HEK293 (cell line): ENCODE results near the gene PAX2.

Experiments
- CTCF ChIA-PET: fragments of 350-600 bp; formaldehyde crosslinking; extraction: SDS; loops from one replicate; lab custom pipeline; 2021; ENCODE audit warnings: antibody characterized with exemption; lab: Yijun Ruan, JAX
- POLR2A ChIA-PET: fragments of 300-600 bp; formaldehyde crosslinking; extraction: SDS; loops from one replicate; lab custom pipeline; 2020; ENCODE audit warnings: antibody characterized with exemption, inconsistent platforms; lab: Yijun Ruan, JAX
- H3K27ac ChIP-seq: fragments of 200-500 bp; sonication (Bioruptor generic); 2 replicates; pipeline ENCODE4 v1.5.1; 2014; ENCODE audit warnings: low read depth, low read length, control low read depth, inconsistent platforms; ENCODE audit errors: extremely low read depth
- H3K36me3 ChIP-seq, 2 experiments: fragments of 200-500 bp in 1 of 2; sonication (Bioruptor generic) in 1 of 2; 1 replicate in 1 of 2; 2 replicates in 1 of 2; pipeline ENCODE4 v1.5.1; 2014 to 2017; ENCODE audit warnings: inconsistent platforms in 2 of 2, low read length in 2 of 2; ENCODE audit not compliant: control insufficient read depth in 2 of 2, insufficient read depth in 1 of 2
- H3K4me1 ChIP-seq: fragments of 200-500 bp; sonication (Bioruptor generic); 2 replicates; pipeline ENCODE4 v1.5.1; 2014; ENCODE audit warnings: mild to moderate bottlenecking, low read length, inconsistent platforms; ENCODE audit not compliant: control insufficient read depth, insufficient read depth
- H3K4me3 ChIP-seq: 2 replicates; pipeline ENCODE4 v1.5.1; 2011; ENCODE audit warnings: low read depth, mild to moderate bottlenecking, control low read depth, low read length, moderate library complexity
- H3K9me3 ChIP-seq: fragments of 200-500 bp; sonication (Bioruptor generic); 2 replicates; pipeline ENCODE4 v1.5.1; 2014; ENCODE audit warnings: low read depth, low read length, inconsistent platforms; ENCODE audit not compliant: control insufficient read depth, insufficient read depth
- MZF1 ChIP-seq: fragments of 450-650 bp; formaldehyde crosslinking; IDR thresholded peaks from 2 replicates; pipeline ENCODE4 v1.5.1; 2017; ENCODE audit warnings: missing biosample characterization, missing genetic modification characterization, borderline replicate concordance
- OVOL3 ChIP-seq: fragments of 450-650 bp; formaldehyde crosslinking; IDR thresholded peaks from 2 replicates; pipeline ENCODE4 v1.5.1; 2016; ENCODE audit warnings: missing biosample characterization, missing genetic modification characterization
- REST ChIP-seq: fragments of 450-650 bp; formaldehyde crosslinking; IDR thresholded peaks from 2 replicates; pipeline ENCODE4 v1.5.1; 2016; ENCODE audit warnings: missing biosample characterization, missing genetic modification characterization
- ZBTB8A ChIP-seq: fragments of 450-650 bp; formaldehyde crosslinking; IDR thresholded peaks from 2 replicates; pipeline ENCODE4 v1.5.1; 2016; ENCODE audit warnings: missing biosample characterization, missing genetic modification characterization
- ZFP41 ChIP-seq: fragments of 450-650 bp; formaldehyde crosslinking; IDR thresholded peaks from 2 replicates; pipeline ENCODE4 v1.5.1; 2016; ENCODE audit warnings: missing biosample characterization, missing genetic modification characterization, borderline replicate concordance
- ZNF133 ChIP-seq: fragments of 450-650 bp; formaldehyde crosslinking; IDR thresholded peaks from 2 replicates; pipeline ENCODE4 v1.5.1; 2016; ENCODE audit warnings: missing biosample characterization, missing genetic modification characterization
- ZNF211 ChIP-seq: fragments of 450-650 bp; formaldehyde crosslinking; IDR thresholded peaks from 2 replicates; pipeline ENCODE4 v1.5.1; 2016; ENCODE audit warnings: low read depth, missing biosample characterization, missing genetic modification characterization
- ZNF350 ChIP-seq: fragments of 450-650 bp; formaldehyde crosslinking; IDR thresholded peaks from 2 replicates; pipeline ENCODE4 v1.5.0; 2017; ENCODE audit warnings: missing biosample characterization, mild to moderate bottlenecking, missing genetic modification characterization
- ZNF398 ChIP-seq: fragments of 450-650 bp; formaldehyde crosslinking; IDR thresholded peaks from 2 replicates; pipeline ENCODE4 v1.5.1; 2017; ENCODE audit warnings: missing biosample characterization, missing genetic modification characterization
- ZNF514 ChIP-seq: fragments of 450-650 bp; formaldehyde crosslinking; IDR thresholded peaks from 2 replicates; pipeline ENCODE4 v1.5.1; 2016; ENCODE audit warnings: missing biosample characterization, missing genetic modification characterization
- ZNF660 ChIP-seq: fragments of 450-650 bp; IDR thresholded peaks from 2 replicates; pipeline ENCODE4 v1.5.1; 2018; ENCODE audit warnings: missing biosample characterization, mild to moderate bottlenecking, missing genetic modification characterization
- ZNF664 ChIP-seq: fragments of 450-650 bp; formaldehyde crosslinking; IDR thresholded peaks from 2 replicates; pipeline ENCODE4 v1.5.1; 2016; ENCODE audit warnings: missing biosample characterization, missing genetic modification characterization
- TF ChIP-seq, protein P1 (sequence below): fragments of 450-650 bp; formaldehyde crosslinking; IDR thresholded peaks from 2 replicates; pipeline ENCODE4 v1.5.1; 2016; ENCODE audit warnings: missing biosample characterization, missing genetic modification characterization
- TF ChIP-seq, protein P2 (sequence below): fragments of 450-650 bp; formaldehyde crosslinking; IDR thresholded peaks from 2 replicates; pipeline ENCODE4 v1.5.1; 2016; ENCODE audit warnings: missing biosample characterization, missing genetic modification characterization
- TF ChIP-seq, protein P3 (sequence below): fragments of 450-650 bp; formaldehyde crosslinking; IDR thresholded peaks from 2 replicates; pipeline ENCODE4 v1.5.1; 2016; ENCODE audit warnings: missing biosample characterization, missing genetic modification characterization

The PAX2 gene

DNA sequence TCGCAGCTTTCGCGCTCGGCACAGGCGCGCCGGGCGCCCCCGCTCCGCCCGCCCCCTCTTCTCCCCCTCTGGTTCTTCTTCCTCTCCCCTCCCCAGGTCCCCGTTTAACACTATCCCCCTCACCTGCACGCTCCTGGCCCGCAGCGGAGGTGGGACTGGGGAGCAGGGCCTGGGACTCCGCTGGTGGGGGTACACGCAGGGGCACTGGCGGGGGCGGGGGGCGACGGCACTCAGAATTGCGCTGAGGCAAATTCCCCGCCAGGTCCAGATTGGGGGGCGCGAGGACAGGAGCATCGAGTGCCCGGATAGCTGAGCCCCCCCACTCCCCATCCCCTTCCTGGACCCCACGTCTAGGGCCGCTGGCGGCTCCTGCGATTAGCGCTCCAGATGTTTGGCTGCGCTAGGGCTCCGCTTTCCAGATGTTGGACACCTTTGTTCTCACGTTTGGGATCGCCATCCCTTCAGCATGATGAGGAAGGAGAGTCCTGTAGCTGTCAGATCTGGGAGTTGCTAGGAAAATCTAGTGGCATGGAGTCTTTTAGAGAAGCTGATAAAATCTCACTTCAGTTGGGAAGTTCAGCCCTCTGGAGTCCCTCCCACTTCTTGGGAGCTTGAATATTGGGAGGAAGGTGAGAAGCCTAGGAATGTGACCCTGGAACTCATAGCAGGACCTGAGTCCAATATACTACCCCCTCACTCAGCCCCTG, 31.4 kb upstream of the PAX2 start:
- ChIA-PET CTCF (interaction anchor here (1.1 kb wide), 1 partner anchor 29 kb away, joined by 3 read pairs; no protein-coding TSS in a partner anchor), POLR2A (no interaction called here)
- Histone ChIP-seq H3K27ac (no peak overlapping the region), H3K4me3 (no peak overlapping the region), H3K9me3 (no peaks in the 10 kb centered on the region), H3K4me1 (peaks cover 3% of the 10 kb centered on the region; the same call in 1 of the 2 replicates), H3K36me3 (no peaks in the 10 kb centered on the region)
- TF ChIP-seq, protein P1, sequence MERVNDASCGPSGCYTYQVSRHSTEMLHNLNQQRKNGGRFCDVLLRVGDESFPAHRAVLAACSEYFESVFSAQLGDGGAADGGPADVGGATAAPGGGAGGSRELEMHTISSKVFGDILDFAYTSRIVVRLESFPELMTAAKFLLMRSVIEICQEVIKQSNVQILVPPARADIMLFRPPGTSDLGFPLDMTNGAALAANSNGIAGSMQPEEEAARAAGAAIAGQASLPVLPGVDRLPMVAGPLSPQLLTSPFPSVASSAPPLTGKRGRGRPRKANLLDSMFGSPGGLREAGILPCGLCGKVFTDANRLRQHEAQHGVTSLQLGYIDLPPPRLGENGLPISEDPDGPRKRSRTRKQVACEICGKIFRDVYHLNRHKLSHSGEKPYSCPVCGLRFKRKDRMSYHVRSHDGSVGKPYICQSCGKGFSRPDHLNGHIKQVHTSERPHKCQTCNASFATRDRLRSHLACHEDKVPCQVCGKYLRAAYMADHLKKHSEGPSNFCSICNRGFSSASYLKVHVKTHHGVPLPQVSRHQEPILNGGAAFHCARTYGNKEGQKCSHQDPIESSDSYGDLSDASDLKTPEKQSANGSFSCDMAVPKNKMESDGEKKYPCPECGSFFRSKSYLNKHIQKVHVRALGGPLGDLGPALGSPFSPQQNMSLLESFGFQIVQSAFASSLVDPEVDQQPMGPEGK (tag by site-specific recombination) = peak; percentile 10; the same call in 1 of the 2 replicates
- TF ChIP-seq MZF1 (tag by site-specific recombination) = no peak
- TF ChIP-seq ZNF398 (tag by site-specific recombination) = peak; percentile 34; the same call in 1 of the 2 replicates
- 0 out of 2 replicates have a peak, but pooled peaks have one; percentile 28 for TF ChIP-seq ZNF133 (tag by site-specific recombination)
- TF ChIP-seq REST (tag by site-specific recombination) = no peak

GRCh38 chr10:100714566-100714950, 30.8 kb upstream of the PAX2 start:
- no peak overlapping the region for H3K27ac ChIP-seq
- H3K4me1 ChIP-seq = peaks cover 3% of the 10 kb centered on the region; the same call in 1 of the 2 replicates
- TF ChIP-seq ZNF664 (peak; percentile 93), OVOL3 (no peak), ZBTB8A (tag by site-specific recombination) (0 out of 2 replicates have a peak, but pooled peaks have one; percentile 25)
- H3K36me3 ChIP-seq = no peaks in the 10 kb centered on the region
- ChIA-PET POLR2A (no interaction called here), CTCF (interaction anchor here (1.1 kb wide), 1 partner anchor 28 kb away, joined by 3 read pairs; no protein-coding TSS in a partner anchor)
- no peaks in the 10 kb centered on the region for H3K9me3 ChIP-seq
- H3K4me3 ChIP-seq = no peak overlapping the region

GRCh38 chr10:100715101-100715444, 30.3 kb upstream of the PAX2 start:
- CTCF ChIA-PET = interaction anchor here (1.1 kb wide), 1 partner anchor 28 kb away, joined by 3 read pairs; no protein-coding TSS in a partner anchor

More at GRCh38 chr10:100715101-100715444, 30.3 kb upstream of the PAX2 start:
- H3K4me3 ChIP-seq = no peak overlapping the region
- no peaks in the 10 kb centered on the region for H3K9me3 ChIP-seq
- no peaks in the 10 kb centered on the region for H3K36me3 ChIP-seq
- no peak overlapping the region for H3K27ac ChIP-seq
- POLR2A ChIA-PET = no interaction called here
- TF ChIP-seq ZNF660 (no peak), ZNF514 (tag by site-specific recombination) (no peak), ZNF350 (tag by site-specific recombination) (no peak), ZNF211 (tag by site-specific recombination) (no peak), ZFP41 (no peak)
- TF ChIP-seq, protein P2, sequence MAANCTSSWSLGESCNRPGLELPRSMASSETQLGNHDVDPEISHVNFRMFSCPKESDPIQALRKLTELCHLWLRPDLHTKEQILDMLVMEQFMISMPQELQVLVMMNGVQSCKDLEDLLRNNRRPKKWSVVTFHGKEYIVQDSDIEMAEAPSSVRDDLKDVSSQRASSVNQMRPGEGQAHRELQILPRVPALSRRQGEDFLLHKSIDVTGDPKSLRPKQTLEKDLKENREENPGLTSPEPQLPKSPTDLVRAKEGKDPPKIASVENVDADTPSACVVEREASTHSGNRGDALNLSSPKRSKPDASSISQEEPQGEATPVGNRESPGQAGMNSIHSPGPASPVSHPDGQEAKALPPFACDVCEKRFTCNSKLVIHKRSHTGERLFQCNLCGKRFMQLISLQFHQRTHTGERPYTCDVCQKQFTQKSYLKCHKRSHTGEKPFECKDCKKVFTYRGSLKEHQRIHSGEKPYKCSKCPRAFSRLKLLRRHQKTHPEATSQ = no peak
- TF ChIP-seq, protein P3, sequence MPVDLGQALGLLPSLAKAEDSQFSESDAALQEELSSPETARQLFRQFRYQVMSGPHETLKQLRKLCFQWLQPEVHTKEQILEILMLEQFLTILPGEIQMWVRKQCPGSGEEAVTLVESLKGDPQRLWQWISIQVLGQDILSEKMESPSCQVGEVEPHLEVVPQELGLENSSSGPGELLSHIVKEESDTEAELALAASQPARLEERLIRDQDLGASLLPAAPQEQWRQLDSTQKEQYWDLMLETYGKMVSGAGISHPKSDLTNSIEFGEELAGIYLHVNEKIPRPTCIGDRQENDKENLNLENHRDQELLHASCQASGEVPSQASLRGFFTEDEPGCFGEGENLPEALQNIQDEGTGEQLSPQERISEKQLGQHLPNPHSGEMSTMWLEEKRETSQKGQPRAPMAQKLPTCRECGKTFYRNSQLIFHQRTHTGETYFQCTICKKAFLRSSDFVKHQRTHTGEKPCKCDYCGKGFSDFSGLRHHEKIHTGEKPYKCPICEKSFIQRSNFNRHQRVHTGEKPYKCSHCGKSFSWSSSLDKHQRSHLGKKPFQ (tag by site-specific recombination) = no peak
- H3K4me1 ChIP-seq = peaks cover 3% of the 10 kb centered on the region; the same call in 1 of the 2 replicates
